ENCODE data around the gene ANKH. TPM values are rescaled to one million over a fixed set of nuclear protein-coding genes. Genes with fewer than 3 reads are reported as not detected.

The ANKH gene
- total and polyA plus RNA-seq, 3 experiments from 2014 or later = 47.0 to 80.5 (median 80.0) TPM

GRCh38 chr5:14859980-14860379, 11.6 kb downstream of the ANKH start:
- H3K27me3 ChIP-seq (ENCODE audit: insufficient read depth, low read length, poor library complexity, severe bottlenecking) = no peaks in the 10 kb centered on the region
- no peak for DNase-seq
- H3K4me1 ChIP-seq (ENCODE audit: insufficient read depth, low read length) = peaks cover 5% of the 10 kb centered on the region
- Mint-ChIP-seq H3K4me3 (no peak overlapping the region), H3K9me3 (no peaks in the 10 kb centered on the region), H3K27ac (peak overlapping the region in 1 of 8 donors; percentile 0), H3K4me1 (peaks cover 34 to 73% (median 72%) of the 10 kb centered on the region in 3 donors), H3K27me3 (no peaks in the 10 kb centered on the region), H3K36me3 (peaks cover 0 to 15% (median 9%) of the 10 kb centered on the region in 3 donors)
- no peaks in the 10 kb centered on the region for H3K36me3 ChIP-seq (ENCODE audit: insufficient read depth, low read length)
- no peaks in the 10 kb centered on the region for H3K9me3 ChIP-seq (ENCODE audit: low read length)
- ChIA-PET POLR2A (no interaction called here), CTCF (interaction anchor here (0.8 kb wide), 1 partner anchor 11 kb away, joined by 4 read pairs; no protein-coding TSS in a partner anchor)
- H3K4me3 ChIP-seq (ENCODE audit: low read length) = no peak overlapping the region
- H3K27ac ChIP-seq (ENCODE audit: low read depth, low read length) = no peak overlapping the region

- DNase-seq = no peak
- Histone ChIP-seq H3K9me3 (ENCODE audit: low read length) (no peaks in the 10 kb centered on the region), H3K27ac (ENCODE audit: low read depth, low read length) (no peak overlapping the region), H3K4me1 (ENCODE audit: insufficient read depth, low read length) (peaks cover 5% of the 10 kb centered on the region), H3K4me3 (ENCODE audit: low read length) (no peak overlapping the region), H3K27me3 (ENCODE audit: insufficient read depth, low read length, poor library complexity, severe bottlenecking) (no peaks in the 10 kb centered on the region), H3K36me3 (ENCODE audit: insufficient read depth, low read length) (no peaks in the 10 kb centered on the region)
- no peaks in the 10 kb centered on the region for H3K9me3 Mint-ChIP-seq
- ChIA-PET CTCF (no interaction called here), POLR2A (no interaction called here)
- H3K27me3 Mint-ChIP-seq = no peaks in the 10 kb centered on the region
- peaks cover 38 to 77% (median 75%) of the 10 kb centered on the region in 3 donors for H3K4me1 Mint-ChIP-seq
- H3K36me3 Mint-ChIP-seq = peaks cover 0 to 15% (median 9%) of the 10 kb centered on the region in 3 donors
- H3K27ac Mint-ChIP-seq = no peak overlapping the region
- no peak overlapping the region for H3K4me3 Mint-ChIP-seq
Observed at GRCh38 chr5:14859150-14859549, 12.4 kb downstream of the ANKH start.

- no peaks in the 10 kb centered on the region for H3K27me3 ChIP-seq (ENCODE audit: insufficient read depth, low read length, poor library complexity, severe bottlenecking)
- H3K36me3 ChIP-seq (ENCODE audit: insufficient read depth, low read length) = no peaks in the 10 kb centered on the region
- no peak overlapping the region for H3K4me3 ChIP-seq (ENCODE audit: low read length)
- Mint-ChIP-seq H3K36me3 (peaks cover 0 to 20% (median 10%) of the 10 kb centered on the region in 3 donors), H3K9me3 (no peaks in the 10 kb centered on the region), H3K27ac (peak overlapping the region in 3 of 8 donors; percentile 32 to 56 (median 48)), H3K4me1 (peaks cover 34 to 66% (median 60%) of the 10 kb centered on the region in 3 donors), H3K27me3 (no peaks in the 10 kb centered on the region), H3K4me3 (no peak overlapping the region)
- H3K4me1 ChIP-seq (ENCODE audit: insufficient read depth, low read length) = no peaks in the 10 kb centered on the region
- ChIA-PET CTCF (no interaction called here), POLR2A (no interaction called here)
- DNase-seq = no peak
- H3K9me3 ChIP-seq (ENCODE audit: low read length) = no peaks in the 10 kb centered on the region
- no peak overlapping the region for H3K27ac ChIP-seq (ENCODE audit: low read depth, low read length)
Observed at GRCh38 chr5:14855366-14855765, 16.2 kb downstream of the ANKH start.

- Histone ChIP-seq H3K27me3 (ENCODE audit: insufficient read depth, low read length, poor library complexity, severe bottlenecking) (no peaks in the 10 kb centered on the region), H3K4me3 (ENCODE audit: low read length) (no peak overlapping the region), H3K4me1 (ENCODE audit: insufficient read depth, low read length) (no peaks in the 10 kb centered on the region), H3K27ac (ENCODE audit: low read depth, low read length) (no peak overlapping the region), H3K36me3 (ENCODE audit: insufficient read depth, low read length) (no peaks in the 10 kb centered on the region), H3K9me3 (ENCODE audit: low read length) (no peaks in the 10 kb centered on the region)
- Mint-ChIP-seq H3K4me3 (no peak overlapping the region), H3K9me3 (no peaks in the 10 kb centered on the region), H3K27me3 (no peaks in the 10 kb centered on the region), H3K27ac (peak overlapping the region in 5 of 8 donors; percentile 12 to 93 (median 38)), H3K36me3 (peaks cover 0 to 20% (median 8%) of the 10 kb centered on the region in 3 donors), H3K4me1 (peaks cover 32 to 63% (median 59%) of the 10 kb centered on the region in 3 donors)
- no peak for DNase-seq
- CTCF ChIA-PET = no interaction called here
- POLR2A ChIA-PET = no interaction called here
Observed at GRCh38 chr5:14854799-14855198, 16.8 kb downstream of the ANKH start.

GRCh38 chr5:14853685-14854084, 17.9 kb downstream of the ANKH start:
- H3K27ac ChIP-seq (ENCODE audit: low read depth, low read length) = no peak overlapping the region
- Mint-ChIP-seq H3K9me3 (no peaks in the 10 kb centered on the region), H3K4me1 (peaks cover 35 to 63% (median 50%) of the 10 kb centered on the region in 3 donors), H3K4me3 (no peak overlapping the region), H3K36me3 (peaks cover 5 to 27% (median 12%) of the 10 kb centered on the region in 3 donors), H3K27me3 (no peaks in the 10 kb centered on the region), H3K27ac (no peak overlapping the region)
- H3K4me3 ChIP-seq (ENCODE audit: low read length) = no peak overlapping the region
- no peaks in the 10 kb centered on the region for H3K9me3 ChIP-seq (ENCODE audit: low read length)
- no peaks in the 10 kb centered on the region for H3K27me3 ChIP-seq (ENCODE audit: insufficient read depth, low read length, poor library complexity, severe bottlenecking)
- POLR2A ChIA-PET = no interaction called here
- CTCF ChIA-PET = no interaction called here
- no peaks in the 10 kb centered on the region for H3K4me1 ChIP-seq (ENCODE audit: insufficient read depth, low read length)
- H3K36me3 ChIP-seq (ENCODE audit: insufficient read depth, low read length) = no peaks in the 10 kb centered on the region
- no peak for DNase-seq

GRCh38 chr5:14852779-14853178, 18.8 kb downstream of the ANKH start:
- Histone ChIP-seq H3K9me3 (ENCODE audit: low read length) (no peaks in the 10 kb centered on the region), H3K36me3 (ENCODE audit: insufficient read depth, low read length) (no peaks in the 10 kb centered on the region), H3K27ac (ENCODE audit: low read depth, low read length) (no peak overlapping the region), H3K27me3 (ENCODE audit: insufficient read depth, low read length, poor library complexity, severe bottlenecking) (no peaks in the 10 kb centered on the region), H3K4me1 (ENCODE audit: insufficient read depth, low read length) (no peaks in the 10 kb centered on the region), H3K4me3 (ENCODE audit: low read length) (no peak overlapping the region)
- peak overlapping the region in 3 of 8 donors; percentile 2 to 86 (median 40) for H3K27ac Mint-ChIP-seq
- H3K27me3 Mint-ChIP-seq = peaks cover 0 to 3% of the 10 kb centered on the region in 2 donors
- H3K4me3 Mint-ChIP-seq = no peak overlapping the region
- H3K9me3 Mint-ChIP-seq = no peaks in the 10 kb centered on the region
- peaks cover 5 to 35% (median 17%) of the 10 kb centered on the region in 3 donors for H3K36me3 Mint-ChIP-seq
- DNase-seq = no peak
- POLR2A ChIA-PET = interaction anchor here (0.6 kb wide), 1 partner anchor 47 kb away, joined by 3 read pairs; no protein-coding TSS in a partner anchor
- CTCF ChIA-PET = no interaction called here
- peaks cover 37 to 63% (median 50%) of the 10 kb centered on the region in 3 donors for H3K4me1 Mint-ChIP-seq

GRCh38 chr5:14851999-14852526, 19.5 kb downstream of the ANKH start:
- Mint-ChIP-seq H3K27me3 (peaks cover 0 to 3% of the 10 kb centered on the region in 2 donors), H3K9me3 (no peaks in the 10 kb centered on the region), H3K4me1 (peaks cover 35 to 60% (median 48%) of the 10 kb centered on the region in 3 donors), H3K36me3 (peaks cover 5 to 39% (median 17%) of the 10 kb centered on the region in 3 donors), H3K27ac (peak overlapping the region in 3 of 8 donors; percentile 4 to 78 (median 68)), H3K4me3 (no peak overlapping the region)
- Histone ChIP-seq H3K4me3 (ENCODE audit: low read length) (no peak overlapping the region), H3K9me3 (ENCODE audit: low read length) (no peaks in the 10 kb centered on the region), H3K36me3 (ENCODE audit: insufficient read depth, low read length) (no peaks in the 10 kb centered on the region), H3K27me3 (ENCODE audit: insufficient read depth, low read length, poor library complexity, severe bottlenecking) (no peaks in the 10 kb centered on the region), H3K27ac (ENCODE audit: low read depth, low read length) (no peak overlapping the region), H3K4me1 (ENCODE audit: insufficient read depth, low read length) (no peaks in the 10 kb centered on the region)
- no peak for DNase-seq
- POLR2A ChIA-PET = interaction anchor here (0.6 kb wide), 1 partner anchor 48 kb away, joined by 3 read pairs; no protein-coding TSS in a partner anchor
- CTCF ChIA-PET = interaction anchor here (0.9 kb wide), 1 partner anchor 11 kb away, joined by 3 read pairs; no protein-coding TSS in a partner anchor

- ChIA-PET CTCF (interaction anchor here (0.9 kb wide), 1 partner anchor 12 kb away, joined by 3 read pairs; no protein-coding TSS in a partner anchor), POLR2A (no interaction called here)
- peaks cover 0 to 3% of the 10 kb centered on the region in 2 donors for H3K27me3 Mint-ChIP-seq
- Histone ChIP-seq H3K4me1 (ENCODE audit: insufficient read depth, low read length) (no peaks in the 10 kb centered on the region), H3K9me3 (ENCODE audit: low read length) (no peaks in the 10 kb centered on the region), H3K36me3 (ENCODE audit: insufficient read depth, low read length) (no peaks in the 10 kb centered on the region), H3K4me3 (ENCODE audit: low read length) (no peak overlapping the region), H3K27ac (ENCODE audit: low read depth, low read length) (no peak overlapping the region), H3K27me3 (ENCODE audit: insufficient read depth, low read length, poor library complexity, severe bottlenecking) (no peaks in the 10 kb centered on the region)
- no peak for DNase-seq
- H3K9me3 Mint-ChIP-seq = no peaks in the 10 kb centered on the region
- H3K36me3 Mint-ChIP-seq = peaks cover 5 to 43% (median 17%) of the 10 kb centered on the region in 3 donors
- no peak overlapping the region for H3K4me3 Mint-ChIP-seq
- H3K27ac Mint-ChIP-seq = peak overlapping the region in 1 of 8 donors; percentile 78
- H3K4me1 Mint-ChIP-seq = peaks cover 33 to 58% (median 44%) of the 10 kb centered on the region in 3 donors
Observed at GRCh38 chr5:14851597-14851996, 20.0 kb downstream of the ANKH start.

Data from CD8-positive, alpha-beta memory T cell (primary cell).